ENCODE data around the gene B9D2.

Gene B9D2

DNA sequence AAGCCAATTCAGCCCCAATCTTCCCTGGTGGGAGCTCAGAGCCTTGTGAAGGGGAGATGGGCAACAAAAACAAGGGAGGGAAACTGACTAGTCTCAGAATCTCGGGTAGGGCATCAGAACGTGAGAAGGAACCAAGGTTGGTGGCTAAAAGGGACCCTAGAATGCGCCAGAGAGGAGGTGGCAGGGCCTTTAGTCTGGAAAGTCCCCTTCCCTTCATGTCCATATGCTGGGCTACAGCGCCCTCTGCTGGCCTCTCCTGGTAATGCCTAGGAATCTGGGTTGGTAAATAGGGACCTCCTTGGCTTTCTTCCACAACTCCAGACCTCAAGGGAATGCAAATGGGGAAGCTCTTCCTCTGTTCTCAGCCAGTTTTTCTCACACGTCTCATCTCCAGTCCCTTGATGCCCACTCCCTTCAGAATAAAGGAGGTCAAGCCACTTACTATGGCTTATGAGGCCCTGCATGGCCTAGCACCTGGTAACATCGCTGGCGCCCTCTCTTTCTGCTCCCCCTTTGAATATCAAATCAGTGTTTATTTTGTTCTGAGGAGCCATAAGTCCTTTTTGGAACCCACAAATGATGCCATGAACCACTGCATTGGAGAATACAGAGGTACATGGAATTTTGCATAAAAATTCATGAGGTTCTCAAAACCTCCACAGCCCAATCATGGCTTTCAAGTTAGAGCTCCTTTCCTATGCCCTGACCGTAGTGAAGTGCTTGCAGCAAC is 55.3 kb downstream of the B9D2 start:
- DNase-seq = peak; percentile 91

DNA sequence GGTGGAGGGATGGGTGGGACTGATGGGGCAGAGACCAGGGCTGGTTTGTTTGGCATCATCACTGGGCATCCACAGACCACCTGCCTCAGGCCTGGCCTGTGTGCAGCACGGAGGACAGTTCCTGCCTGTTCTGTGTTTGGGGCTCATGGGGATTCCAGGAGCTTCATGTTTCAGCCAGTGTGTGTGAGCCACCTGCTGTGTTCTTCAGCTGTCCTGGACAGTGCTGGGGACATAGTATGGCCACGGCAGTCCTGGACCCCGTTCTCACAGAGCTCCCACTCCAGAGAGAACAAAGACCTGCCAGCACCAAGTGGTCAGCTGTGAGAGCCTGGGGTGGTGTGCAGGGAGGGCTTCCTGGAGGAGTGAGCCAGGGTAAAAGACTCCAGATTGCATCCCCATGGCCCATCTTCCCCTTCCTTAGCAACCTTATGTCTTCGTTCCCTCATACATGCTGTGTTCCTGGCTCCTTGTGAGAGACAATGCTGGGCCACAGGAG is 55.9 kb downstream of the B9D2 start:
- no peak for DNase-seq

GRCh38 chr19:41307090-41307875 is 56.7 kb downstream of the B9D2 start:
- no peak for DNase-seq

- no peak for DNase-seq
Observed at GRCh38 chr19:41305927-41306793, 57.8 kb downstream of the B9D2 start.

DNA sequence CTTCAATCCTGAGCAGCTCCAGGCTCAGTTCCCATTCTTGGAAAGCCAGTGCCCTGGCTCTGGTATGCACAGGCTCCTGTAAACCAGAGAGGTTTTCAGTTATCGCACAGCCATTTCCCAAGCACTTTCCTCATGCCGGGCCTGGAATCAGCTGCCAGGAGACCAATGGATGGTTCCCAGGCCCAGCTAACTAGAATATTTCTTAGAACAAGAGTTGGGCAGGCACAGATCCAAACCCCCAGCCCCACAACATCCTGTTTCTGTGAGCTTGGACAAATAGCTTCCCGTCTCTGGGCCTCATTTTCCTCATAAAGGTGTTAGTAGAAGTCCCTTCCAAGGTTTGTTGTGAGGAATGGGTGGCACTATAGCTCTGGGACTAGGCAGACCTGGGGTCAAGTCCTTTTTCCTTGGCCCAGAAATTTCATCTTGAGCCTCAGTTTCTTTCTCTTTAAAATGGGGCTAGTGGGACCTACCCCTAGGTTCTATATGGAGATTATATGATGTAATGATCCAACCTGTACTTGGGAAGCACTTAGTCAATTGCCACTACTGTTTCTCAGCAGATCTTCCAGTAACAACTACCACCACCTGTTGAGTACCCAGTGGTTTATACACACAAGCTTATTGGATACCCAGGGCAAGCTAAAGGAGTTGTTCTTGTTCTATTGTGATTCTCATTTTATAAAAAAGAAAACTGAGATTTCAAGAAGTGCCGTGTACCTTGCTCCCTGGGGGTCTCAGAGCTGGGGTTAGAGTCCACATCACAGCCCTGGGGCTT is 59.1 kb downstream of the B9D2 start:
- DNase-seq = no peak
